IMR-90 (cell line): ENCODE measurements around the gene PLA2G4B.

Experiments used
- BHLHE40 ChIP-seq: fragments of 150-350 bp; IDR thresholded peaks from 2 replicates; pipeline ENCODE4 v1.6.1; 2016; ENCODE audit warnings: mild to moderate bottlenecking, low read depth, low read length
- CEBPB ChIP-seq: IDR thresholded peaks from 2 replicates; pipeline ENCODE4 v1.6.1; 2012; ENCODE audit warnings: low read depth, low read length, improper control_type of control experiment
- CTCF ChIP-seq: conservative IDR thresholded peaks from 2 replicates; pipeline ENCODE4 v1.5.1; 2012; ENCODE audit warnings: mild to moderate bottlenecking, low read depth, low read length, improper control_type of control experiment
- FOS ChIP-seq: fragments of 150-350 bp; IDR thresholded peaks from 2 replicates; pipeline ENCODE4 v1.6.1; 2016; ENCODE audit warnings: low read depth, low read length
- MAFK ChIP-seq: IDR thresholded peaks from 2 replicates; pipeline ENCODE4 v1.6.1; 2012; ENCODE audit warnings: low read depth, low read length, improper control_type of control experiment
- POLR2A ChIP-seq: IDR thresholded peaks from 2 replicates; pipeline ENCODE4 v1.6.1; 2012; ENCODE audit warnings: mild to moderate bottlenecking, low read depth, low read length
- RAD21 ChIP-seq: IDR thresholded peaks from 2 replicates; pipeline ENCODE4 v1.6.1; 2012; ENCODE audit warnings: low read length, improper control_type of control experiment
- RCOR1 ChIP-seq: IDR thresholded peaks from 2 replicates; pipeline ENCODE4 v1.6.1; 2012; ENCODE audit warnings: mild to moderate bottlenecking, low read length, improper control_type of control experiment; ENCODE audit not compliant: insufficient replicate concordance
- RFX5 ChIP-seq: IDR thresholded peaks from 2 replicates; pipeline ENCODE4 v1.8.0; 2012; ENCODE audit warnings: low read depth, mild to moderate bottlenecking, low read length, moderate library complexity
- SMC3 ChIP-seq: fragments of 150-350 bp; IDR thresholded peaks from 2 replicates; pipeline ENCODE4 v1.6.1; 2016; ENCODE audit warnings: low read depth, mild to moderate bottlenecking, antibody characterized with exemption, low read length, moderate library complexity

- TF ChIP-seq MAFK: no peak
- TF ChIP-seq POLR2A: no peak
- no peak for TF ChIP-seq CTCF
- no peak for TF ChIP-seq BHLHE40
- TF ChIP-seq RFX5: no peak
- no peak for TF ChIP-seq RCOR1
- no peak for TF ChIP-seq RAD21
- TF ChIP-seq SMC3: no peak
- TF ChIP-seq CEBPB: no peak
- TF ChIP-seq FOS: no peak
These were observed 53.3 kb downstream of the PLA2G4B start for GRCh38 chr15:41891946-41892345.
